HG03045 (cell line): ENCODE measurements around the gene KIAA0513.
"Not testable (repeated sequence)": the region's sequence is repeated elsewhere in the genome, so short reads cannot be mapped to it uniquely, and the experiment has no call there.

Experiments
- ATAC-seq: cut with Tn5 transposase; IDR thresholded peaks from one replicate; pipeline ENCODE4 v1.9.1; 2021; ENCODE audit warnings: mild to moderate bottlenecking, moderate library complexity; ENCODE audit not compliant: unreplicated experiment

KIAA0513 gene

GRCh38 chr16:85047867-85048455, 20.4 kb downstream of the KIAA0513 start:
- ATAC-seq = no peak

- ATAC-seq = no peak
Measured at GRCh38 chr16:85048921-85049562, 21.4 kb downstream of the KIAA0513 start.

- no peak for ATAC-seq
Measured at GRCh38 chr16:85049706-85050305, 22.2 kb downstream of the KIAA0513 start.

- no peak for ATAC-seq
Measured at GRCh38 chr16:85051067-85051581, 23.5 kb downstream of the KIAA0513 start.

GRCh38 chr16:85051683-85052082, 24.1 kb downstream of the KIAA0513 start:
- no peak for ATAC-seq

- no peak for ATAC-seq
Measured at GRCh38 chr16:85052536-85052935, 24.9 kb downstream of the KIAA0513 start.

- not testable (repeated sequence) for ATAC-seq
Measured at GRCh38 chr16:85054321-85054720, 26.7 kb downstream of the KIAA0513 start.

GRCh38 chr16:85054948-85055492, 27.4 kb downstream of the KIAA0513 start:
- no peak for ATAC-seq

GRCh38 chr16:85055493-85056210, 28.1 kb downstream of the KIAA0513 start:
- peak; percentile 76 for ATAC-seq

- ATAC-seq = no peak
Measured at GRCh38 chr16:85056211-85056748, 28.7 kb downstream of the KIAA0513 start.

- ATAC-seq = no peak
Measured at GRCh38 chr16:85057212-85057889, 29.8 kb downstream of the KIAA0513 start.

- no peak for ATAC-seq
Measured at GRCh38 chr16:85057948-85058347, 30.4 kb downstream of the KIAA0513 start.

- ATAC-seq = no peak
Measured at GRCh38 chr16:85058909-85059308, 31.3 kb downstream of the KIAA0513 start.

- ATAC-seq = no peak
Measured at GRCh38 chr16:85061566-85061965, 34.0 kb downstream of the KIAA0513 start.

- ATAC-seq = no peak
Measured at GRCh38 chr16:85062323-85062722, 34.7 kb downstream of the KIAA0513 start.

GRCh38 chr16:85062845-85063244, 35.2 kb downstream of the KIAA0513 start:
- no peak for ATAC-seq

GRCh38 chr16:85064186-85064585, 36.6 kb downstream of the KIAA0513 start:
- no peak for ATAC-seq

GRCh38 chr16:85065099-85065498, 37.5 kb downstream of the KIAA0513 start:
- no peak for ATAC-seq

GRCh38 chr16:85066346-85066885, 38.8 kb downstream of the KIAA0513 start:
- ATAC-seq = no peak

GRCh38 chr16:85067024-85067423, 39.4 kb downstream of the KIAA0513 start:
- no peak for ATAC-seq
